Activated effector memory CD4-positive, alpha-beta T cell treated with anti-CD3 and anti-CD28 coated beads, Interleukin-2, amount 50 U/mL, for 16 hours (primary cell): ENCODE data around the gene CIAO1.
"Not testable (repeated sequence)": the region's sequence is repeated elsewhere in the genome, so short reads cannot be mapped to it uniquely, and the experiment has no call there.

Experiments
- DNase-seq: peaks from one replicate; pipeline ENCODE4 v3.0.0-alpha.2; 2020

Gene CIAO1

GRCh38 chr2:96251721-96252292 lies 14.2 kb upstream of the CIAO1 start:
- DNase-seq: no peak

GRCh38 chr2:96252526-96252925 lies 13.5 kb upstream of the CIAO1 start:
- no peak for DNase-seq

DNA sequence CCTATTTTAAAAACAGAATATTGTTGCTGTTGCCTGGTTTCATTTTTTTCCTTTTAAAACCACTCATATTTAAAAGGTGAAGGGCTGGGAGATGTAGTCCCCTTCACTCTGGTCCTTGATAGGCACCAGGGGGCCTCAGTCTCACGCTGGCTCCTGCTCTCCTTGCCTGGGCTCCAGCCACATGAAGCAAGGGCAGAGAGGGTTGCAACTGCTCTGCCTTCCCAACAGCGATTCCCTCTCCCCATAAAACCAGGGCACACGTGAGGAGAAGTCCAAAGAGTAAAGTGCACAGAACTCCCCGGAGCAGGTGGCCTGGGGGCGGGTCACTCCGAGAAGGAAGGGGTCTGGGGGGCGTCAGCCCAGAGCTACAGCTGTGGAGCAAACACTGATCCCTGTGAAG lies 13.0 kb upstream of the CIAO1 start:
- DNase-seq: no peak

DNA sequence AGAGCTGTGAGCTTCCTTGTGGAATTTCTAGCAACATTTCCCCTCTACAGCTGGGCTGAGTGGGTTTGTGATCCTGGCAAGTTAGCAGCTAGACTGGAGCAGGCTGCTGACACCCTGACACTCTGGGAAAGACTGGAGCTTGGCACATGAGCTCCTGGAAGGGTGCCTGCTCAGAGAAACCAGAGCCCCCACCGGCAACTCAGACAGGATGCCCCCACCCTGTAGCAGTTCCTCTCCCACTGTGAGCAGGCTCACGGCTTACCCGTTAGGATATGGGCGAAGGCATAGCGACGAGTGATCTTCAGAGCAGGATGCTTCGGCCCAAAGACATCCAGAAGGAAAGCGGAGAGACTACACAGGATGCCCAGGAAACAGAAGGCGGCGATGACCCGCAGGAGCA lies 11.5 kb upstream of the CIAO1 start:
- no peak for DNase-seq

DNA sequence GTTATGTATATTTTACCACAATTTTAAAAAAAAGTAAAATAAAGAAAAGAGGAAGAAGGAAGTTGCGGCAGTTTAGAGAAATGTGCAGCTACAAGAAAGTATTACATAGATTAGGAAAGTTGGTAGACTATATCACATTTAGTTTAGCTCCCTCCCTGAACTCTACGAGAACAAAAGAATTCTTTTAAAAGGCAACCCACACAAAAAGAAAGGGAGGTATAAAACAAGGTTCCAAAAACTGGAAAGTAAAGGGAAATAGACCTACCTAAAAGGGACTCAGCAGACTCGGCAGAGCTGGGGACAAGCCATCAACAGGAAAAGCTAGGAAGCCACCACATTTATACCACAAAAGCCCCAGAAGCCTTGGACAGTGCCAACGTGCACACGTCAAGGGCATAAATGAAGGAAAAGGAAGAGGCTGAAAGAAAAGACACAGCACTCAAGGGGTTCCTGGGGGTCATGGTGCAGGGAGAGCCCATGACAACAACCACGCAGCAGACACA lies 9.4 kb upstream of the CIAO1 start:
- no peak for DNase-seq

DNA sequence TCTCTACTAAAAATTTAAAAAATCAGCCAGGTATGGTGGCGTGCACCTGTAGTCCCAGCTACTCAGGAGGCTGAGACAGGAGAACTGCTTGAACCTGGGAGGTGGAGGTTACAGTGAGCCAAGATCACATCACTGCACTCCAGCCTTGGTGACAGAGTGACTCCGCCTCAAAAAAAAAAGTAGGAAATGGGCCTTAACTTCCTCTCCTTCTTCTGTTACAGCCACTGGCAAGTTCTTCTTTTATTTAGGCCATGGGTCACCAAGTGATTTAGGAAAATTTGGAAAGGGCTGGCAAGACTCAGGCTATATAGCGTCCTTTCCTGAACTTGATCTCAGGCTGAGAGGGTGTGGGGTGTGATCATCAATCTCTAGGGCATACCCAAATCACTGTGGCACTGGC lies 8.3 kb upstream of the CIAO1 start:
- not testable (repeated sequence) for DNase-seq

GRCh38 chr2:96258166-96259022 lies 7.6 kb upstream of the CIAO1 start:
- DNase-seq: no peak

DNA sequence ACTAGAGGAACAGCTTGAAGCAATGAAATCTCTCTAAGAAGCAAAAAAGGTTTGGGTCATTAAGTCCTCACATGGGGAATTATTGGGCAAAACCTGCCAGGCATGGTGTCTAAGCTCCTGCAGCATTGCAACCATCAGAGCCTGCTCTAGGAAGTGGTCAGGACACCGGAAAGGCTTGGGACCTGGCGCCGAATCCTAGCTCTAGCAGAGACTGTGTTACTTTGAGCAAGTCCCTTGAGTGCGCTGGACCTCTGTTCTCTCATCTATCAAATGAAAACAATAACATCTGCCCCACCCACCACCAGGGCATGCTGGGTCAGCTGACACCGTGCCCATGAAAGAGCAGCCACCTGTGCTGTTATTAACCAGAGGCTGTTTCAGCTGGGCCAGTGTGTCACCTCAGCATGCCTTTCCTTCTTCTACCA lies 6.5 kb upstream of the CIAO1 start:
- no peak for DNase-seq

DNA sequence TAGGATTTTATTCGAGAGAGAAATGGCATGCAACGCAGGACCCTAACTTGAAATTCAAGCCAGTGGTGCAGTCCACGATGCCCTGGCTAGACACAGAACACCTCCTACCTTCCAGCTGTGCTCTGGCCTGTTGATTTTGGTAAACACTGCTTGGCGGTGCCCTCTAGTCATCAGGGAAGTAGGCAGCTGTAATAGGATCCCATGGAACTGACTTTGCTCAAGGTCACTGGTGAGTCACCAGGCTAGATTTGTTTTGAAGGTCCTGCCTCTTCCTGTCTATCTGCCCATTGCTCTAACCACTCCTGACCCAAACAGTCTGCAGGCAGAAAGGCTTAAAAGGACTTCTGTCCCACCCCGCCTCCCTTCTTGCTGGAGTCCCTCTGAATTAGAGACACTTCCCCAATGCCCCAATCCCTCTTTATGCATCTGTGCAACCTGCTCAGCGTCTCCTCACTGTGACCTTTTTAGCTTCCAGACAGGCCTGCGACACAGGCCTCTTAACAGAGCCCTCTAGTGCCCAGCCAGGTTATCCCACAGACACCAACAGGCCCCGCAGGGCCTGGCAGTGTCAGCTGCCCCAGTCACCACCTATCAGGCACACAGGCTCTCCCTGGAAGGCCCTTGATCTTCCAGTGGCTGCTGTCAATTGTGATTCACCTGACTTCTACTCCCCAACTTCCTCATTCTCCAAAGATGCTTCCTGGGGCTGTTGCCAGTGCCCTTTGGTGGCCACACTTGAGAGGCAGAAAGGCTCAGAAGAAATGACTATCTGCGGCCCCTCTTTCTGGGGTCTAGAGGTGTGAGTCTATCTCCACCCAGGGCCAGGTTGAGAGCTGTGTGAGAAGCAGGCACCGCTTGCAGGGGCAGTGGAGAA lies 5.4 kb upstream of the CIAO1 start:
- DNase-seq: peak; percentile 65

DNA sequence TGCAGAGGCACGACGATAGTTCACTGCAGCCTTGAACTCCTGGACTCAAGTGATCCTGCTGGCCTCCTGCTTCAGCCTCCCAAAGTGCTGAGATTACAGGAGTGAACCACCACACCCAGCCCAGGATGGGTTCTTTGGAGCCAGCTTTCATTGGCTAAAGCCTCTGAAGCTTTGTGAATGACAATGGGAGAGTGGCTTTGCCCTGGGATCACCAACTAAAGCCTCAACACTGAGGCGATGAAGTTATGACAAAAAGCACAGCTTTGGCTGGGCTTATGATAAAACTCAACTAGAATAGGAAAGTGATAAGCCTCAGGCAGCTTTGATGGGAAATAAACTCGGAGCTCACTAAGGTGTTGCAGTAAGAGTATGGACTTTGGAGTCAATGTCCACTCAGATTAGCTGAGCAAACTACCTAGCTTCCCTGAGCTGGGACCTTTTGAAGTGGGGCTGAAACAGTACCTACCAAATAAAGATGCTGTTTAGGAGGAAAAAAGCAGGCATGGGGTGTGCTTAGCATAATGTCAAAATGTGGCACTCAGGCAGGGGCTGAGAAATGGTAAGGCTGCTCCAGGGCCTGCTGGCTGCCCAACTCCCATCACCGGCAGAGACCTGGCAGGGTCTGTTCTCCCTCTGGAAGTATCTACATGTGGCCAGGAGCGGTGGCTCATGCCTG lies 4.6 kb upstream of the CIAO1 start:
- DNase-seq: no peak

GRCh38 chr2:96262306-96262705 lies 3.7 kb upstream of the CIAO1 start:
- no peak for DNase-seq

- no peak for DNase-seq
Observed at GRCh38 chr2:96264086-96264485, 1.9 kb upstream of the CIAO1 start.

DNA sequence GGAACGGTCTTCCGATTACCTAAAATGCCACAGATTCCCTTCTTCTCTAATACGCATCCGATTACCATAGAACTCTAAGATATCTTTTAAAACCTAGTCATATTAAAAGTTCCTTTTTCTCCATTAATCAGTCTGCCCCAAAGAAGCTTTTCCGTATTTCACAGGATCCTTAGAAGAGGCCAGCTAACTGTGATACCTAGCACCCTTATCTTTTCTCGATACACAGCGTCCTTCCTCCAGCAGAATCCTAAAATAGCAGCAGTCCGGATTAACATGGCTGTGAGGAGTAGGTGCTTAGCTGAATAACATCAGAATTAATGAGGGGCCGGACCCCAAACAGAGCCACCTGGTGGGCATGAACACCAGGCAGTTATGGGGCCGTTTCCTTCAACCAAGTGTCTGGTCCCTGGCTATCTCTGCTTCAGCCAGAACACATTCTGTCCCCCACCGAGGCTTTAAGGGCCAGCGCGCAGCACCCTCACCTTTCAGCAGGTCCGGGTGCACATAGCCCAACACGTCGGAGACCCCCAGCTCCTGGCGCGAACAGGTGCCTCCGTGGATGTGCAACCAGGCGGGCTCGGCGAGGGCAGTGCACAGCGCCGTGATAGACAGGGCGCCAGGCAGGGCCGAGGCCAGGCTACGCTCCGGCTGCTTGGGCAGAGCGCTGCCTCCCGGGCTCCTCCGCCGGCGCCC lies 1.2 kb upstream of the CIAO1 start:
- no peak for DNase-seq

DNA sequence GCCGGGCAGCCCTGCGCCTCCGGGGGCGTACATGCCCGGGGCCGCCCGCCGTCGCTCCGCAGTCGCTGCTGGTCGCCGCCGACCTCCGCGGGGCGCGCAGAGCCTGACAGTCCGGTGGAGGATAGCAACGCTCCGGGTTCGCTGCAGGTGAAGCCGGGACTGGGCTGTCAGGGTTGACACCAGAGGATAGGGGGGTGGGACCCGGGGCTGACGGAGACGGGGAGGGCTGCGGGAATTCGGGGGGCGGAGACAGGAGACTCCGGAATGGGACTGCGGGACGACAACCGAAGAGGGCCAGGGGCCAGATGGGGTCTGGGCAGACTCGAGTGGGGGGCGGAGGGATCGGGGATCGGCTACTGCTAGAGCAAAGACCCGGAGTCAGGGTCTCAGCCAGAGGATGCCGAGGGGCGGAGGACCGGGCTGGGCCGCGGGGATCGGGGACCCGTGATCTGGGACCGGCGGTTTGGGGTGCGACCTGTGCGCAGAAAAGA lies 631 bp upstream of the CIAO1 start:
- peak; percentile 81 for DNase-seq

DNA sequence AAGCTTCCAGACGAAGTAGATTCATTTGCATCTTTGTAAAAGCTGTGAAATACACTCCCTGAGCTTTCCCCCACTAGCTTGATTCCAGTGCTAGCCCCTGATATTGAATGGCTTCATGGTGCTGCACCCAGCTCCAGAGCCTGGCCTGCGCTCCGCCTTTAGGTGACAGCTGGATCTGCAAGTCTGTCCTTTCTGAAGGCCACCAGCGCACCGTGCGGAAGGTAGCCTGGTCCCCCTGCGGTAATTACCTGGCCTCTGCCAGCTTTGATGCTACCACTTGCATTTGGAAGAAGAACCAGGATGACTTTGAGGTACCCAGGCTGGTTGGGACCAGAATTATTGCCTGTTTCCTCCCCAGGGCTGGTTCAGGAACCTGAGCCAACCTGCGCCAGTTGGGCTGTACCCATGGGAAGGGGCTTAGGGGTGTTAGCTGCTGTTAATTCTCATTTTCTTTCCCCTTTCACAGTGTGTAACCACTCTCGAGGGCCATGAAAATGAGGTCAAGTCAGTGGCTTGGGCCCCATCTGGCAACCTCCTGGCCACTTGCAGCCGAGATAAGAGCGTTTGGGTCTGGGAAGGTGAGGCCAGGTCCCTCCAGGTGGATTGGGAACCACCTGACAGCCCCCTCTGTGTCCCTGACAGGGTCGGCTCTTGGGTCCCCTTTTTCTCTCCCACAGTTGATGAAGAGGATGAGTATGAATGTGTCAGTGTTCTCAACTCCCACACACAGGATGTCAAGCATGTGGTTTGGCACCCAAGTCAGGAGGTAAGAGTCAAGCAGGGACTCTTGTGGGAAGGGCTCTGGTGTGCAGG lies 1.3 kb downstream of the CIAO1 start:
- DNase-seq: peak; percentile 79

GRCh38 chr2:96271995-96272394 lies 6.0 kb downstream of the CIAO1 start:
- DNase-seq: no peak

GRCh38 chr2:96273763-96274162 lies 7.7 kb downstream of the CIAO1 start:
- DNase-seq: no peak

DNA sequence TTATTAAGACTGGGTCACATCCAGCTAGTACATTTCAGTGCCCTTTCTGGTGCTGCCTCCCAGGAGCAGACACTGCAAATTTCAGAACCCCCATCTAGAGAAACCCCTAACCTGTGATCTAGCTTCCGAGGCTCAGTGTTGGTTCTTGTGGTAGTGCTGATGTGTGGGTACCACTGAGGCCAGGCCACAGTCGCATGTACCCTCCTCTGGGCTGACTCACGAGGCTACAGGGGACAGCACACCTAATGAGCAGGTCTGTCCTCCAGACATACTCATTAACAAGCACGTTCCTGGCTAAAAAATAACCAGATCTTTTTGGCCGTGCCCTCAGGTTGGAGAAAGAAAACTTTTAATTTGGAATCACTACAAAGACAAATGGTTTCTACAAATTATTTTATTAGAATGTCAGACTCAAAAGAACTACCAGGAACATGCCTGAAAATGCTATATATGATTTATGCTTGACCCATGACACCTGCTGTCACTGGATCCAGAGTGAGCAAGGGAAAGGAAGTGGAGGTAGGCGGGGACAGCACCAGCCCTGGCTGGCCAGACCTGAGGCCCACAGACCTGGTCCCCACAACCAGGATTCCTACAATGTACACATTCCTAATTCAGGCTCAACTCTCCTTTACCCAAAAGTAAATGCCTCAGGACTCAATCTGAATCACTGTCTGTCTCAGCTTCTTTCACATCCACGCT lies 8.5 kb downstream of the CIAO1 start:
- DNase-seq: no peak

DNA sequence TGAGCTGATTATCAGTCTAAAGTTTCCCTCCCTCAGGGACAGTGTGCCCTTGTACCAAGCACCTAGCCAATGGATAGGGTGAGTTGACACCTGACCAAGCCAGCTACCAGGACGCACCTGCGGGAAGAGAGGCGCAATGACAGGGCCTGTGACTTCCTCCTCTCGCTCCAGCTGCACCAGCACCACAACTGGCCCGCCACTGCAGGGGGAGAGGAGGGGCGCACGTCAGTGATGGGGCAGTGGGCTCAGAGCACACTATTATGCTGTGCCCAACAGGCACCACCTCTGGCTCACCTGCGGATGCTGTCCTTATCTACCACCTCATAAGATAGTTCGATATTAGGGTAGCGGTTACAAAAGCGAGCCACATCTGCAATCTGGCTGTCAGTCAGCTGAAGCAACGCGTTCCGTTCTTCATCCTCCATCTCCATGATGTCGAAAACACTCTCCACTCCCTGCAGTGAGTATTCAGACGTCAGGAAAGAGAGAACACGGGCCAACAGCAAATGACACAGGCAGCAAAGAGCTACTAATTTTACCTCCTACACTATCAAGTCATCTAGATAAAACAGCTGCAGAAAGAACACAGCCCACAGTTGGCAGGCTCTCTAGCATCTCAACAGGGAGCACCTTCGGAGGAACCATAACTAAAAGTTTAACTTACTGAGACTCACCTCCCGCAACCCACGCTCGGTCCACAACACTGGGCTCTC lies 10.9 kb downstream of the CIAO1 start:
- no peak for DNase-seq
